ENCODE data around the gene TMEM151B. TPM values are rescaled to one million over a fixed set of nuclear protein-coding genes. Genes with fewer than 3 reads are reported as not detected.

The TMEM151B gene
- total and polyA plus RNA-seq, 9 of the 15 experiments (the other 6 are each of a cell fraction or from before 2014, with no cell fraction given) = not detected

DNA sequence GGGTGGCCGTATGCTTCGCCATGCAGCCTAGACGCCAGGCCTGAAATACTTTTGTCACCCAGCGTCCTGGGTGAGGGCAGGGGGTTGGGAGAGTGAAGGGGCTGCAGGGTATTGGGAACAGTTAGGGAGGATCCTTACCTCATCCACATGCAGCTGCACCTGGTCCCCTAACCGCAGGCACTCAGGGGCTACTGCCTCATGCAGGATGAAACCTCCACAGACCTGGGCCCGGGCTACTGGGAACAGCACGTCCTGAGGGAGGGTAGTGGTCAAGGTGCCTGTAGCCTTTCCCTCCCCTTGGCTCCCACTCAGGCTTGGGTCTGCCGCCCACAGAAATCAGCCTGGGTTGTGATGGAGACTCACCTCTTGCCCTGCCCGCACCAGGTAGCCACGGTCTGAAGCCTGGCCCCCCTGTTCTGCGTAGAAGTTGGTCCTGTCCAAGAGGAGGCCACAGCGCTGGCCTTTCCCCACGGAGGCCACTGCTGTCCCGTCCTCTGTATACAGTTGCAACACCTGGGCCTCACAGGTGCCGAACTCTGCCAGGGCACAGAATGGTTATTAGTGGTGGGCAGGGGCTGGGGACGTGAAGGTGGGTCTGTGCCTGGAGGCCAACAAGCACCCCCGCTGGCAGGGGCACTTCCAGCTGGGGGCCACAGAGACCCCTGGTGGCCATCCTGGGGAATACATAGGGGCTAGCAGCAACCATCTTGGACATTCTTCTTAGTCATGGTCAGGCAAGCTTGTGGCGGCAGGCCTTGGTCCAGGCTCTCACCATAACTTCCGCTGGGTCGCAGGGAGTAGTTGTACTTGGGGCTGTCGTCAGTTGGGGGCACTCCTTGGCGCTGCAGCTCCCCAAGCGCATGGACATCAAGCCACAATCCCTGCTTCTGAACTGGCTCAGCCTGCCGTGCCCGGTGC is 34.3 kb downstream of the TMEM151B start:
- peak overlapping the region in 1 of 2 experiments; percentile 55; a peak in 2 of 4 replicates for H3K9ac ChIP-seq (ENCODE audit: insufficient read depth in 1 of 2, low read depth in 2 of 2, low read length in 2 of 2)
- TF ChIP-seq RBM22 (IDR thresholded peaks at IDR 0.05; ENCODE audit: low read depth, low read length, poor library complexity, severe bottlenecking) = no peak
- TF ChIP-seq ELF4 (CRISPR knock-in tag; IDR thresholded peaks at IDR 0.05) = no peak
- no peak for TF ChIP-seq CCAR2 (IDR thresholded peaks at IDR 0.05; ENCODE audit: low read depth, low read length)
- 0 out of 2 replicates have a peak, but pooled peaks have one; percentile 17 for TF ChIP-seq JUND (IDR thresholded peaks at IDR 0.05; ENCODE audit: borderline replicate concordance, low read depth, low read length)
- 0 out of 3 replicates have a peak, but pooled peaks have one; percentile 11 for TF ChIP-seq JUND (tag; IDR thresholded peaks at IDR 0.05; ENCODE audit: borderline replicate concordance, low read depth, low read length)
- TF ChIP-seq, protein P1, sequence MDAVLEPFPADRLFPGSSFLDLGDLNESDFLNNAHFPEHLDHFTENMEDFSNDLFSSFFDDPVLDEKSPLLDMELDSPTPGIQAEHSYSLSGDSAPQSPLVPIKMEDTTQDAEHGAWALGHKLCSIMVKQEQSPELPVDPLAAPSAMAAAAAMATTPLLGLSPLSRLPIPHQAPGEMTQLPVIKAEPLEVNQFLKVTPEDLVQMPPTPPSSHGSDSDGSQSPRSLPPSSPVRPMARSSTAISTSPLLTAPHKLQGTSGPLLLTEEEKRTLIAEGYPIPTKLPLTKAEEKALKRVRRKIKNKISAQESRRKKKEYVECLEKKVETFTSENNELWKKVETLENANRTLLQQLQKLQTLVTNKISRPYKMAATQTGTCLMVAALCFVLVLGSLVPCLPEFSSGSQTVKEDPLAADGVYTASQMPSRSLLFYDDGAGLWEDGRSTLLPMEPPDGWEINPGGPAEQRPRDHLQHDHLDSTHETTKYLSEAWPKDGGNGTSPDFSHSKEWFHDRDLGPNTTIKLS (IDR thresholded peaks at IDR 0.05; ENCODE audit: borderline replicate concordance, low read depth) = no peak
- no peak for TF ChIP-seq BRD9 (IDR thresholded peaks at IDR 0.05; ENCODE audit: low read depth, partially characterized antibody)
- TF ChIP-seq, protein P2, sequence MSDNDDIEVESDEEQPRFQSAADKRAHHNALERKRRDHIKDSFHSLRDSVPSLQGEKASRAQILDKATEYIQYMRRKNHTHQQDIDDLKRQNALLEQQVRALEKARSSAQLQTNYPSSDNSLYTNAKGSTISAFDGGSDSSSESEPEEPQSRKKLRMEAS (CRISPR knock-in tag; IDR thresholded peaks at IDR 0.05) = peak; percentile 42
- TF ChIP-seq, protein P3, sequence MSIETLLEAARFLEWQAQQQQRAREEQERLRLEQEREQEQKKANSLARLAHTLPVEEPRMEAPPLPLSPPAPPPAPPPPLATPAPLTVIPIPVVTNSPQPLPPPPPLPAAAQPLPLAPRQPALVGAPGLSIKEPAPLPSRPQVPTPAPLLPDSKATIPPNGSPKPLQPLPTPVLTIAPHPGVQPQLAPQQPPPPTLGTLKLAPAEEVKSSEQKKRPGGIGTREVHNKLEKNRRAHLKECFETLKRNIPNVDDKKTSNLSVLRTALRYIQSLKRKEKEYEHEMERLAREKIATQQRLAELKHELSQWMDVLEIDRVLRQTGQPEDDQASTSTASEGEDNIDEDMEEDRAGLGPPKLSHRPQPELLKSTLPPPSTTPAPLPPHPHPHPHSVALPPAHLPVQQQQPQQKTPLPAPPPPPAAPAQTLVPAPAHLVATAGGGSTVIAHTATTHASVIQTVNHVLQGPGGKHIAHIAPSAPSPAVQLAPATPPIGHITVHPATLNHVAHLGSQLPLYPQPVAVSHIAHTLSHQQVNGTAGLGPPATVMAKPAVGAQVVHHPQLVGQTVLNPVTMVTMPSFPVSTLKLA (conservative IDR thresholded peaks at IDR 0.05) = no peak
- TF ChIP-seq, protein P4, sequence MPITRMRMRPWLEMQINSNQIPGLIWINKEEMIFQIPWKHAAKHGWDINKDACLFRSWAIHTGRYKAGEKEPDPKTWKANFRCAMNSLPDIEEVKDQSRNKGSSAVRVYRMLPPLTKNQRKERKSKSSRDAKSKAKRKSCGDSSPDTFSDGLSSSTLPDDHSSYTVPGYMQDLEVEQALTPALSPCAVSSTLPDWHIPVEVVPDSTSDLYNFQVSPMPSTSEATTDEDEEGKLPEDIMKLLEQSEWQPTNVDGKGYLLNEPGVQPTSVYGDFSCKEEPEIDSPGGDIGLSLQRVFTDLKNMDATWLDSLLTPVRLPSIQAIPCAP (CRISPR knock-in tag; IDR thresholded peaks at IDR 0.05; ENCODE audit: borderline replicate concordance) = no peak
- TF ChIP-seq U2AF2 (optimal IDR thresholded peaks at IDR 0.05; ENCODE audit: low read depth, low read length) = no peak
- TF ChIP-seq GABPA (tag; conservative IDR thresholded peaks at IDR 0.05; ENCODE audit: low read depth) = no peak

More for the DNA sequence above, 34.3 kb downstream of the TMEM151B start:
- ChIA-PET CTCF (ENCODE audit: low intra/inter-chr PET ratio) (interaction anchor here (0.5 to 1.8 kb wide), 3 partner anchors 36 to 1199 kb away, joined by 3 to 7 read pairs (median 6); no protein-coding TSS in a partner anchor), POLR2A (interaction anchor here (0.6 to 11.9 kb wide), 8 partner anchors 9 to 84 kb away, joined by 3 to 116 read pairs (median 6); partner anchors contain the start of genes AARS2 and HSP90AB1)
- H3K4me1 ChIP-seq (replicated peaks in 1 of 2; ENCODE audit: control insufficient read depth in 2 of 2, insufficient read depth in 2 of 2, low read length in 2 of 2) = peaks cover 2 to 17% of the 10 kb centered on the region in 2 experiments; a peak in 3 of 5 replicates
- H2AFZ ChIP-seq (ENCODE audit: low read depth, low read length) = no peak overlapping the region
- peak; percentile 96 for FAIRE-seq
- H3K36me3 ChIP-seq (ENCODE audit: control insufficient read depth, insufficient read depth, low read length) = peaks cover 88% of the 10 kb centered on the region
- peak; percentile 93 for ATAC-seq
- H3K9me1 ChIP-seq (ENCODE audit: control insufficient read depth, insufficient read depth, low read length) = no peaks in the 10 kb centered on the region
- H3K27ac ChIP-seq (ENCODE audit: extremely low read depth, low read depth, low read length) = peak overlapping the region; percentile 62; the same call in 2 of the 3 replicates
- in situ Hi-C loops (cut with MboI) (no loop called here), intact Hi-C loops (cut with micrococcal nuclease) (loop anchor here (1.0 kb wide), 1 partner anchor 36 kb away; no protein-coding TSS in a partner anchor)
- BruUV-seq (replicated peaks) = no TSS peak
- H3K4me2 ChIP-seq (ENCODE audit: insufficient read depth, low read length) = no peak overlapping the region
- 73% methylated on average over 23 of the region's 25 CpGs for WGBS (ENCODE audit: insufficient coverage, low coverage, missing lambda C conversion rate)
- no peaks in the 10 kb centered on the region for H3K9me3 ChIP-seq (replicated peaks; ENCODE audit: control insufficient read depth, insufficient read depth, low read depth, low read length)
- no peaks in the 10 kb centered on the region; the same call in 1 of the 2 replicates for H4K20me1 ChIP-seq (replicated peaks; ENCODE audit: control insufficient read depth, insufficient read depth, low read length)
- peak; percentile 75 to 86 (median 80) for DNase-seq (ENCODE audit: extremely low read depth in 1 of 4, low spot score in 3 of 4)
- no peaks in the 10 kb centered on the region for H3K27me3 ChIP-seq (ENCODE audit: control insufficient read depth in 2 of 2, insufficient read depth in 2 of 2, low read length in 2 of 2)
- H3K79me2 ChIP-seq (ENCODE audit: control insufficient read depth, insufficient read depth, low read length) = no peaks in the 10 kb centered on the region
- no peak overlapping the region for H3K4me3 ChIP-seq

Measured in K562 (cell line).